ENCODE results near the gene PRKAR1B. TPM values are rescaled to one million over a fixed set of nuclear protein-coding genes. Genes with fewer than 3 reads are reported as not detected.
"Not testable (repeated sequence)": the region's sequence is repeated elsewhere in the genome, so short reads cannot be mapped to it uniquely, and the experiment has no call there.

The PRKAR1B gene
- total and polyA plus RNA-seq, 8 donors: 2.5 to 8.4 (median 5.3) TPM

- intact Hi-C loops (cut with DNase I): no loop called here
Measured at GRCh38 chr7:552868-553635, 174.0 kb downstream of the PRKAR1B start.

GRCh38 chr7:552151-552867 is 174.8 kb downstream of the PRKAR1B start:
- H3K36me3 ChIP-seq; FAIRE-seq; H3K4me1 ChIP-seq; H3K27ac ChIP-seq; H3K4me3 ChIP-seq; H3K9me3 ChIP-seq; intact Hi-C loops (cut with DNase I); H3K27me3 ChIP-seq: not testable (repeated sequence)
- DNase-seq (peak in 2 of 6 donors; percentile 34 to 72), ATAC-seq (peak in 1 of 4 donors; percentile 14)
- 49 to 53% methylated on average over 32 of the region's 32 CpGs for WGBS, 2 donors

More at GRCh38 chr7:552868-553635, 174.0 kb downstream of the PRKAR1B start:
- WGBS, 2 donors: 29 to 35% methylated on average over 44 of the region's 44 CpGs
- Histone ChIP-seq H3K36me3 (no peaks in the 10 kb centered on the region), H3K4me3 (no peak overlapping the region), H3K4me1 (peaks cover 0 to 3% (median 3%) of the 10 kb centered on the region in 3 donors), H3K27me3 (no peaks in the 10 kb centered on the region), H3K27ac (no peak overlapping the region), H3K9me3 (no peaks in the 10 kb centered on the region)
- DNase-seq (peak in 2 of 6 donors; percentile 33 to 72), ATAC-seq (peak; percentile 45 to 66 (median 51)), FAIRE-seq (no peak)
- TF ChIP-seq CTCF (IDR thresholded peaks at IDR 0.05): no peak

- 92 to 94% methylated on average over 9 of the region's 9 CpGs for WGBS, 2 donors
- DNase-seq: peak in 1 of 6 donors; percentile 18
- not testable (repeated sequence) for FAIRE-seq
Measured at GRCh38 chr7:551615-551970, 175.5 kb downstream of the PRKAR1B start.

GRCh38 chr7:550881-551614 is 176.0 kb downstream of the PRKAR1B start:
- TF ChIP-seq CTCF (IDR thresholded peaks at IDR 0.05): no peak
- no peaks in the 10 kb centered on the region for H3K27me3 ChIP-seq
- H3K4me3 ChIP-seq: no peak overlapping the region
- peak in 2 of 6 donors; percentile 27 to 76 for DNase-seq
- no peaks in the 10 kb centered on the region for H3K36me3 ChIP-seq
- no peak overlapping the region for H3K27ac ChIP-seq
- WGBS, 2 donors: 91 to 95% methylated on average over 17 to 19 of the region's 19 CpGs
- intact Hi-C loops (cut with DNase I): no loop called here
- ATAC-seq: no peak
- H3K9me3 ChIP-seq: no peaks in the 10 kb centered on the region
- H3K4me1 ChIP-seq: peaks cover 0 to 3% (median 3%) of the 10 kb centered on the region in 3 donors
- FAIRE-seq: no peak

More at GRCh38 chr7:551615-551970, 175.5 kb downstream of the PRKAR1B start:
- ATAC-seq; H3K36me3 ChIP-seq; H3K27ac ChIP-seq; intact Hi-C loops (cut with DNase I); H3K4me1 ChIP-seq; H3K4me3 ChIP-seq; H3K27me3 ChIP-seq; H3K9me3 ChIP-seq: not testable (repeated sequence)

GRCh38 chr7:549891-550625 is 177.0 kb downstream of the PRKAR1B start:
- H3K9me3 ChIP-seq: no peaks in the 10 kb centered on the region
- TF ChIP-seq CTCF (IDR thresholded peaks at IDR 0.05): no peak

More at GRCh38 chr7:549891-550625, 177.0 kb downstream of the PRKAR1B start:
- no peak overlapping the region for H3K27ac ChIP-seq
- DNase-seq: peak in 2 of 6 donors; percentile 5 to 60
- FAIRE-seq: no peak
- intact Hi-C loops (cut with DNase I): no loop called here
- H3K4me3 ChIP-seq: no peak overlapping the region
- H3K27me3 ChIP-seq: no peaks in the 10 kb centered on the region
- no peaks in the 10 kb centered on the region for H3K36me3 ChIP-seq
- H3K4me1 ChIP-seq: peaks cover 0 to 3% (median 3%) of the 10 kb centered on the region in 3 donors
- ATAC-seq: no peak
- WGBS, 2 donors: 93 to 94% methylated on average over 31 of the region's 31 CpGs
